K562 (cell line): ENCODE data around the gene S100A9. TPM values are rescaled to one million over a fixed set of nuclear protein-coding genes. Genes with fewer than 3 reads are reported as not detected.
A peak's percentile ranks its signal among the peaks of the same experiment; 100 is the strongest.

ENCODE experiments used
- CBX1 ChIP-seq: sonication (generic); IDR thresholded peaks from 2 replicates; pipeline ENCODE4 v1.6.1; 2016; ENCODE audit warnings: antibody characterized with exemption, low read depth, mild to moderate bottlenecking
- FOXK1 ChIP-seq: sonication (generic); formaldehyde crosslinking; IDR thresholded peaks from 2 replicates; pipeline ENCODE4 v1.8.0; 2022; ENCODE audit warnings: missing genetic modification reagents, mild to moderate bottlenecking, borderline replicate concordance
- KLF16 ChIP-seq: IDR thresholded peaks from 2 replicates; pipeline ENCODE4 v1.6.1; 2016; ENCODE audit warnings: antibody characterized with exemption
- LCOR ChIP-seq: sonication (generic); formaldehyde crosslinking; IDR thresholded peaks from 2 replicates; pipeline ENCODE4 v1.8.0; 2022; ENCODE audit warnings: mild to moderate bottlenecking, missing genetic modification reagents
- MYC ChIP-seq, 2 experiments: fragments of 250-450 bp in 1 of 2; sonication (Bioruptor Pico) in 1 of 2; IDR thresholded peaks; 2 replicates each; pipeline versions ENCODE4 v1.5.1 to v1.6.1; 2012 to 2021; ENCODE audit warnings: low read depth in 2 of 2, borderline replicate concordance in 1 of 2, improper control_type of control experiment in 1 of 2, low read length in 1 of 2, mild to moderate bottlenecking in 1 of 2, moderate library complexity in 1 of 2
- TEAD1 ChIP-seq, 2 experiments: fragments of 450-650 bp in 1 of 2; sonication (generic) in 1 of 2; formaldehyde crosslinking; IDR thresholded peaks; 2 replicates each; pipeline versions ENCODE4 v1.4.0 to v1.8.0; 2020 to 2022; ENCODE audit warnings: mild to moderate bottlenecking in 2 of 2, missing genetic modification reagents in 1 of 2
- YY1 ChIP-seq, 3 experiments: IDR thresholded peaks; 2 replicates each; pipeline ENCODE4 v1.6.1; 2011; ENCODE audit warnings: low read length in 2 of 3, mild to moderate bottlenecking in 2 of 3, moderate library complexity in 2 of 3, borderline replicate concordance in 1 of 3, control low read depth in 1 of 3, low read depth in 1 of 3; ENCODE audit not compliant: insufficient read depth in 3 of 3, insufficient replicate concordance in 2 of 3, control insufficient read depth in 1 of 3, insufficient read length in 1 of 3; ENCODE audit errors: extremely low read depth in 1 of 3
- ZBTB1 ChIP-seq: sonication (generic); formaldehyde crosslinking; IDR thresholded peaks from 2 replicates; pipeline ENCODE4 v1.8.1; 2023; ENCODE audit warnings: missing genetic modification reagents, low read depth, mild to moderate bottlenecking, borderline replicate concordance
- ZBTB17 ChIP-seq: fragments of 450-650 bp; formaldehyde crosslinking; IDR thresholded peaks from 2 replicates; pipeline ENCODE4 v1.4.0; 2020; ENCODE audit warnings: mild to moderate bottlenecking
- polyA plus RNA-seq, 8 experiments: library from polyadenylated mRNA; depleted of rRNA in 4 of 8; stranded (reverse) in 5 of 8; unstranded in 3 of 8; fragments of >200 nt; fragmentation: Nextera tagmentation in 2 of 8; fragmentation: Illumina TruSeq in 1 of 8; extraction: Ambion mirVana in 2 of 8; extraction: Trizol in 1 of 8; gene quantifications; 2 replicates each; pipeline versions ENCODE4 v1.2.1 to v1.2.3, GENCODE V29; 2011 to 2014; ENCODE audit warnings: inconsistent platforms in 1 of 8, missing spikeins in 1 of 8
- total RNA-seq, 7 experiments: library from RNA; depleted of rRNA in 6 of 7; stranded (reverse); fragments of >200 nt in 6 of 7; fragmentation: Illumina TruSeq in 2 of 7; extraction: Trizol in 2 of 7; gene quantifications; 2 replicates each; pipeline versions ENCODE4 v1.2.1 to v1.2.3, GENCODE V29; 2011 to 2021; ENCODE audit warnings: low replicate concordance in 1 of 7
- TF ChIP-seq, protein P1 (sequence below): sonication (generic); formaldehyde crosslinking; IDR thresholded peaks from 2 replicates; pipeline ENCODE4 v1.8.0; 2022; ENCODE audit warnings: mild to moderate bottlenecking, missing genetic modification reagents
- TF ChIP-seq, protein P2 (sequence below), 2 experiments: fragments of 450-650 bp; conservative IDR thresholded peaks; 2 replicates each; pipeline ENCODE4 v1.6.1; 2017; ENCODE audit warnings: mild to moderate bottlenecking in 2 of 2, moderate library complexity in 2 of 2
- TF ChIP-seq, protein P3 (sequence below): conservative IDR thresholded peaks from 2 replicates; pipeline ENCODE4 v1.6.1; 2011; ENCODE audit warnings: low read depth, mild to moderate bottlenecking, low read length; ENCODE audit not compliant: control insufficient read depth

S100A9 gene
- total and polyA plus RNA-seq, 9 of the 15 experiments (the other 6 are each of a cell fraction or from before 2014, with no cell fraction given), result 0.80 TPM; not detected in 8

DNA sequence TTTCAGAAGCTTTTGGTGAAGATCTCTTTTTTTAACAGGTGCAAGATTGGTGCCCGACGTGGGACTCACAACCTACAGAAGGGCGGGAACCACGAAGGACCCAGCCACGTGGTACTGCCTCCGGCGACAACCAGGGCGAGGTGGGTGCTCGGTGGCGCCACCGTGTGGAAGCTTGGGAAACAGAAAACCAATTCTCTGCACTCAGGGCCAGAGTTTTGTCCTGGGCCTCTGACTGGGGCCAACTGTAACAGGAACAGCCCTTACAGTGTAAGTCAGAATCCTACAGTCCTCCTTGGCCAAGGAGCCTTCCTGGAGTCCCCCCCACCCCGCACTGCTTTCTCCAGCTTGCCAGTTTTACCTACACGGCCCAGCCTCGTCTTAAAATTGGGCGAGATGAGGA, 47.1 kb downstream of the S100A9 start (continued):
- TF ChIP-seq, protein P1, sequence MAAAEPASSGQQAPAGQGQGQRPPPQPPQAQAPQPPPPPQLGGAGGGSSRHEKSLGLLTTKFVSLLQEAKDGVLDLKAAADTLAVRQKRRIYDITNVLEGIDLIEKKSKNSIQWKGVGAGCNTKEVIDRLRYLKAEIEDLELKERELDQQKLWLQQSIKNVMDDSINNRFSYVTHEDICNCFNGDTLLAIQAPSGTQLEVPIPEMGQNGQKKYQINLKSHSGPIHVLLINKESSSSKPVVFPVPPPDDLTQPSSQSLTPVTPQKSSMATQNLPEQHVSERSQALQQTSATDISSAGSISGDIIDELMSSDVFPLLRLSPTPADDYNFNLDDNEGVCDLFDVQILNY (CRISPR knock-in tag), result 0 out of 2 replicates have a peak, but pooled peaks have one; percentile 77
- TF ChIP-seq ZBTB1 (CRISPR knock-in tag) (0 out of 2 replicates have a peak, but pooled peaks have one; percentile 76), FOXK1 (0 out of 2 replicates have a peak, but pooled peaks have one; percentile 58), YY1 (IDR thresholded peaks at IDR 0.05; ENCODE audit: borderline replicate concordance in 1 of 3, control insufficient read depth in 1 of 3, extremely low read depth in 1 of 3, insufficient read depth in 3 of 3, insufficient read length in 1 of 3, insufficient replicate concordance in 2 of 3, low read depth in 1 of 3, low read length in 2 of 3) (peak in 2 of 3 experiments; percentile 15 to 18), CBX1 (peak; percentile 81; the same call in 1 of the 2 replicates), LCOR (peak; percentile 94), TEAD1 (CRISPR knock-in tag; IDR thresholded peaks at IDR 0.05) (peak in 1 of 2 experiments; percentile 72; a peak in 1 of 4 replicates), KLF16 (0 out of 2 replicates have a peak, but pooled peaks have one; percentile 20), ZBTB17 (CRISPR knock-in tag) (no peak), MYC (IDR thresholded peaks at IDR 0.05; ENCODE audit: low read depth, low read length) (peak; percentile 79), MYC (CRISPR knock-in tag; IDR thresholded peaks at IDR 0.05; ENCODE audit: borderline replicate concordance, low read depth) (no peak)
- TF ChIP-seq, protein P2, sequence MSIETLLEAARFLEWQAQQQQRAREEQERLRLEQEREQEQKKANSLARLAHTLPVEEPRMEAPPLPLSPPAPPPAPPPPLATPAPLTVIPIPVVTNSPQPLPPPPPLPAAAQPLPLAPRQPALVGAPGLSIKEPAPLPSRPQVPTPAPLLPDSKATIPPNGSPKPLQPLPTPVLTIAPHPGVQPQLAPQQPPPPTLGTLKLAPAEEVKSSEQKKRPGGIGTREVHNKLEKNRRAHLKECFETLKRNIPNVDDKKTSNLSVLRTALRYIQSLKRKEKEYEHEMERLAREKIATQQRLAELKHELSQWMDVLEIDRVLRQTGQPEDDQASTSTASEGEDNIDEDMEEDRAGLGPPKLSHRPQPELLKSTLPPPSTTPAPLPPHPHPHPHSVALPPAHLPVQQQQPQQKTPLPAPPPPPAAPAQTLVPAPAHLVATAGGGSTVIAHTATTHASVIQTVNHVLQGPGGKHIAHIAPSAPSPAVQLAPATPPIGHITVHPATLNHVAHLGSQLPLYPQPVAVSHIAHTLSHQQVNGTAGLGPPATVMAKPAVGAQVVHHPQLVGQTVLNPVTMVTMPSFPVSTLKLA (conservative IDR thresholded peaks at IDR 0.05), result peak; percentile 35 to 54; a peak in 2 of 4 replicates
- TF ChIP-seq, protein P3, sequence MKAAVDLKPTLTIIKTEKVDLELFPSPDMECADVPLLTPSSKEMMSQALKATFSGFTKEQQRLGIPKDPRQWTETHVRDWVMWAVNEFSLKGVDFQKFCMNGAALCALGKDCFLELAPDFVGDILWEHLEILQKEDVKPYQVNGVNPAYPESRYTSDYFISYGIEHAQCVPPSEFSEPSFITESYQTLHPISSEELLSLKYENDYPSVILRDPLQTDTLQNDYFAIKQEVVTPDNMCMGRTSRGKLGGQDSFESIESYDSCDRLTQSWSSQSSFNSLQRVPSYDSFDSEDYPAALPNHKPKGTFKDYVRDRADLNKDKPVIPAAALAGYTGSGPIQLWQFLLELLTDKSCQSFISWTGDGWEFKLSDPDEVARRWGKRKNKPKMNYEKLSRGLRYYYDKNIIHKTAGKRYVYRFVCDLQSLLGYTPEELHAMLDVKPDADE, result no peak
